MM.1S (cell line): Measurements from ENCODE around the gene CHTF18.

ENCODE experiments used
- EZH2 ChIP-seq: fragments of 300-600 bp; sonication (generic); optimal IDR thresholded peaks from 2 replicates; pipeline ENCODE3; 2017; ENCODE audit warnings: low read depth, mild to moderate bottlenecking, antibody characterized with exemption, low read length, mixed read lengths
- TF ChIP-seq, protein P1 (sequence below): fragments of 300-600 bp; sonication (generic); IDR thresholded peaks from 2 replicates; pipeline ENCODE4 v1.5.1; 2016; ENCODE audit warnings: antibody characterized with exemption, low read length, mixed read lengths

- TF ChIP-seq, protein P1, sequence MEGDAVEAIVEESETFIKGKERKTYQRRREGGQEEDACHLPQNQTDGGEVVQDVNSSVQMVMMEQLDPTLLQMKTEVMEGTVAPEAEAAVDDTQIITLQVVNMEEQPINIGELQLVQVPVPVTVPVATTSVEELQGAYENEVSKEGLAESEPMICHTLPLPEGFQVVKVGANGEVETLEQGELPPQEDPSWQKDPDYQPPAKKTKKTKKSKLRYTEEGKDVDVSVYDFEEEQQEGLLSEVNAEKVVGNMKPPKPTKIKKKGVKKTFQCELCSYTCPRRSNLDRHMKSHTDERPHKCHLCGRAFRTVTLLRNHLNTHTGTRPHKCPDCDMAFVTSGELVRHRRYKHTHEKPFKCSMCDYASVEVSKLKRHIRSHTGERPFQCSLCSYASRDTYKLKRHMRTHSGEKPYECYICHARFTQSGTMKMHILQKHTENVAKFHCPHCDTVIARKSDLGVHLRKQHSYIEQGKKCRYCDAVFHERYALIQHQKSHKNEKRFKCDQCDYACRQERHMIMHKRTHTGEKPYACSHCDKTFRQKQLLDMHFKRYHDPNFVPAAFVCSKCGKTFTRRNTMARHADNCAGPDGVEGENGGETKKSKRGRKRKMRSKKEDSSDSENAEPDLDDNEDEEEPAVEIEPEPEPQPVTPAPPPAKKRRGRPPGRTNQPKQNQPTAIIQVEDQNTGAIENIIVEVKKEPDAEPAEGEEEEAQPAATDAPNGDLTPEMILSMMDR, result no peak
- TF ChIP-seq EZH2, result no peak
Observed at GRCh38 chr16:794853-795466, 6.5 kb downstream of the CHTF18 start.
